ENCODE measurements around the gene TIMP1. TPM values are rescaled to one million over a fixed set of nuclear protein-coding genes. Genes with fewer than 3 reads are reported as not detected.

The TIMP1 gene
- total RNA-seq, 4 donors from 2014 or later: 46.5 to 395 (median 89.3) TPM

GRCh38 chrX:47583240-47583861 is 1.1 kb downstream of the TIMP1 start:
- no peaks in the 10 kb centered on the region for H3K27me3 ChIP-seq
- H3K36me3 ChIP-seq: no peaks in the 10 kb centered on the region
- H3K4me1 ChIP-seq: no peaks in the 10 kb centered on the region
- intact Hi-C loops (cut with DNase I): no loop called here
- TF ChIP-seq CTCF (IDR thresholded peaks at IDR 0.05): no peak
- TF ChIP-seq POLR2A (IDR thresholded peaks at IDR 0.05): no peak
- H3K4me3 ChIP-seq (replicated peaks in 1 of 3): no peak overlapping the region
- peak overlapping the region in 2 of 3 donors; percentile 24 to 33 for H3K27ac ChIP-seq
- H3K9me3 ChIP-seq: no peaks in the 10 kb centered on the region
- no peak for DNase-seq
- WGBS, 2 donors: 62 to 75% methylated on average over 8 of the region's 8 CpGs

GRCh38 chrX:47584714-47585113 is 2.5 kb downstream of the TIMP1 start:
- Histone ChIP-seq H3K27me3 (no peaks in the 10 kb centered on the region), H3K27ac (no peak overlapping the region), H3K4me1 (no peaks in the 10 kb centered on the region), H3K4me3 (replicated peaks in 1 of 3) (no peak overlapping the region), H3K36me3 (no peaks in the 10 kb centered on the region), H3K9me3 (no peaks in the 10 kb centered on the region)
- no peak for TF ChIP-seq CTCF (IDR thresholded peaks at IDR 0.05)
- TF ChIP-seq POLR2A (IDR thresholded peaks at IDR 0.05): no peak
- WGBS, 2 donors: 81 to 87% methylated on average over 6 of the region's 6 CpGs
- intact Hi-C loops (cut with DNase I): no loop called here
- no peak for DNase-seq

- Histone ChIP-seq H3K27ac (no peak overlapping the region), H3K4me1 (no peaks in the 10 kb centered on the region), H3K27me3 (no peaks in the 10 kb centered on the region), H3K36me3 (no peaks in the 10 kb centered on the region), H3K4me3 (replicated peaks in 1 of 3) (no peak overlapping the region), H3K9me3 (no peaks in the 10 kb centered on the region)
- DNase-seq: no peak
- 50% methylated on average over 2 of the region's 16 CpGs; no CpG with 5 or more reads in 1 of the 2 donors for WGBS, 2 donors
- intact Hi-C loops (cut with DNase I): no loop called here
- TF ChIP-seq CTCF (IDR thresholded peaks at IDR 0.05): no peak
- TF ChIP-seq POLR2A (IDR thresholded peaks at IDR 0.05): no peak
Measured at GRCh38 chrX:47585273-47585672, 3.0 kb downstream of the TIMP1 start.

- TF ChIP-seq CTCF (IDR thresholded peaks at IDR 0.05) (no peak), POLR2A (IDR thresholded peaks at IDR 0.05) (no peak)
- no peak for DNase-seq
- Histone ChIP-seq H3K36me3 (no peaks in the 10 kb centered on the region), H3K9me3 (no peaks in the 10 kb centered on the region), H3K27ac (no peak overlapping the region), H3K27me3 (no peaks in the 10 kb centered on the region), H3K4me1 (no peaks in the 10 kb centered on the region), H3K4me3 (replicated peaks in 1 of 3) (no peak overlapping the region)
- WGBS, 2 donors: 78 to 79% methylated on average over 3 to 9 of the region's 11 CpGs
- intact Hi-C loops (cut with DNase I): no loop called here
Measured at GRCh38 chrX:47586043-47586787, 4.0 kb downstream of the TIMP1 start.
